Pancreas (tissue), 10 donors: ENCODE measurements around the gene VPS35L. TPM values are rescaled to one million over a fixed set of nuclear protein-coding genes. Genes with fewer than 3 reads are reported as not detected.

ENCODE experiments used
- ATAC-seq, 4 donors: fragments of 200-7000 bp; cut with Tn5 transposase; one replicate each; pipeline versions ENCODE4 v1.8.0 to v1.9.1; 2020; ENCODE audit warnings: mild to moderate bottlenecking in 4 of 4, moderate library complexity in 4 of 4
- DNase-seq, 6 donors: peaks; one replicate each; pipeline ENCODE4 v3.0.0-alpha.2; 2020
- FAIRE-seq: peaks from 2 replicates; lab custom pipeline; 2012; peaks lifted over from hg19 to GRCh38; lab: Jason Lieb, UNC
- H3K27ac ChIP-seq, 4 donors: fragments of 200-600 bp; sonication (generic); 1 replicate in 3 of 4; 2 replicates in 1 of 4; pipeline versions ENCODE4 v1.5.0 to v1.8.0; 2020
- H3K27me3 ChIP-seq, 4 donors: fragments of 200-600 bp; one replicate each; pipeline ENCODE4 v1.8.0; 2021
- H3K36me3 ChIP-seq, 3 donors: fragments of 200-600 bp; sonication (generic) in 1 of 3; one replicate each; pipeline versions ENCODE4 v1.5.0 to v1.8.0; 2020 to 2021
- H3K4me1 ChIP-seq, 3 donors: fragments of 200-600 bp; one replicate each; pipeline ENCODE4 v1.8.0; 2021
- H3K4me3 ChIP-seq, 4 donors: fragments of 200-600 bp; sonication (generic) in 2 of 4; one replicate each; pipeline versions ENCODE4 v1.5.0 to v1.8.0; 2020 to 2021
- H3K9me3 ChIP-seq, 4 donors: fragments of 200-600 bp; one replicate each; pipeline ENCODE4 v1.8.0; 2021
- CTCF ChIP-seq, 4 donors: fragments of 200-600 bp; sonication (generic) in 3 of 4; IDR thresholded peaks; one replicate each; pipeline versions ENCODE4 v1.5.0 to v1.8.0; 2021; ENCODE audit warnings: antibody characterized with exemption in 4 of 4
- WGBS, 2 donors: extraction: QIAGEN DNeasy Blood & Tissue Kit; methylation state at CpG; one replicate each; pipeline ENCODE4 v1.1.7; 2013; 5-methylcytosine and 5-hydroxymethylcytosine counted together
- intact Hi-C, 3 donors: fragments of 100-400 bp; cut with DNase I; formaldehyde crosslinking; loops; one replicate each; pipeline versions ENCODE4 v1.11.1 to v1.14.2; 2022
- polyA plus RNA-seq, 2 donors: library from polyadenylated mRNA; stranded (reverse); fragments of 200-250 nt; gene quantifications; one replicate each; pipeline ENCODE4 v1.2.3, GENCODE V29; 2013
- total RNA-seq, 6 donors: library from RNA; stranded (reverse); fragmentation: NEBNext Ultra II Directional in 4 of 6; extraction: Animal tissue kit (Norgen Biotek cat#: 25700) in 4 of 6; gene quantifications; one replicate each; pipeline versions ENCODE4 v1.2.1 to v1.2.4, GENCODE V29; 2021 to 2023
- donor health status: healthy with polysubstance abuse.
- donor health status: DM: no; HTN: no; CAD: no; lungs with moderate emphysema.
- donor health status: DM: no; HTN: no; CAD: no.
- donor health status: control.
- donor health status: control.
- donor health status: Bipolar disorder and iron deficiency.
- donor health status: DM: yes; HTN: yes; CAD: no.
- donor health status: DM: no; HTN: no; CAD: no.
- donor health status: DM: no; HTN: no; CAD: no.
- donor health status: DM: yes; HTN: yes; CAD: no.

The VPS35L gene
- total and polyA plus RNA-seq, 8 donors = 15.2 to 35.3 (median 22.3) TPM

GRCh38 chr16:19512297-19512696 lies 43.2 kb upstream of the VPS35L start:
- H3K27me3 ChIP-seq = no peaks in the 10 kb centered on the region
- DNase-seq = no peak
- H3K27ac ChIP-seq = no peak overlapping the region
- no peak for ATAC-seq
- FAIRE-seq = no peak
- intact Hi-C loops = loop anchor here in 1 of 3 donors (10.0 kb wide), 1 partner anchor 417 kb away; no protein-coding TSS in a partner anchor
- H3K4me3 ChIP-seq = no peak overlapping the region
- H3K4me1 ChIP-seq = peaks cover 0 to 12% (median 0%) of the 10 kb centered on the region in 3 donors
- H3K36me3 ChIP-seq = peaks cover 0 to 22% (median 7%) of the 10 kb centered on the region in 3 donors
- no peak for TF ChIP-seq CTCF (IDR thresholded peaks at IDR 0.05)
- no peaks in the 10 kb centered on the region for H3K9me3 ChIP-seq

- Histone ChIP-seq H3K4me1 (peaks cover 0 to 15% (median 0%) of the 10 kb centered on the region in 3 donors), H3K36me3 (peaks cover 0 to 22% (median 7%) of the 10 kb centered on the region in 3 donors), H3K27me3 (no peaks in the 10 kb centered on the region), H3K9me3 (no peaks in the 10 kb centered on the region), H3K4me3 (no peak overlapping the region), H3K27ac (peak overlapping the region in 1 of 4 donors; percentile 17)
- no peak for TF ChIP-seq CTCF (IDR thresholded peaks at IDR 0.05)
- peak in 3 of 4 donors; percentile 51 to 74 (median 67) for ATAC-seq
- FAIRE-seq = peak; percentile 97
- 82 to 85% methylated on average over 4 of the region's 4 CpGs for WGBS, 2 donors
- no peak for DNase-seq
- intact Hi-C loops = loop anchor here in 1 of 3 donors (10.0 kb wide), 1 partner anchor 419 kb away; no protein-coding TSS in a partner anchor
Measured at GRCh38 chr16:19513377-19514053, 42.0 kb upstream of the VPS35L start.

- Histone ChIP-seq H3K27ac (no peak overlapping the region), H3K9me3 (no peaks in the 10 kb centered on the region), H3K36me3 (peaks cover 0 to 18% (median 7%) of the 10 kb centered on the region in 3 donors), H3K4me1 (peaks cover 9 to 36% (median 12%) of the 10 kb centered on the region in 3 donors), H3K4me3 (no peak overlapping the region), H3K27me3 (no peaks in the 10 kb centered on the region)
- FAIRE-seq = no peak
- DNase-seq = no peak
- ATAC-seq = no peak
- TF ChIP-seq CTCF (IDR thresholded peaks at IDR 0.05) = no peak
- 96% methylated on average over 2 of the region's 2 CpGs for WGBS, 2 donors
- intact Hi-C loops = loop anchor here in 1 of 3 donors (10.0 kb wide), 1 partner anchor 421 kb away; no protein-coding TSS in a partner anchor
Measured at GRCh38 chr16:19515757-19516156, 39.7 kb upstream of the VPS35L start.

GRCh38 chr16:19517424-19518089 lies 37.9 kb upstream of the VPS35L start:
- FAIRE-seq = no peak
- TF ChIP-seq CTCF (IDR thresholded peaks at IDR 0.05) = no peak
- WGBS, 2 donors = 86% methylated on average over 8 of the region's 8 CpGs
- Histone ChIP-seq H3K27ac (no peak overlapping the region), H3K36me3 (peaks cover 0 to 18% (median 7%) of the 10 kb centered on the region in 3 donors), H3K27me3 (no peaks in the 10 kb centered on the region), H3K4me1 (peaks cover 11 to 39% (median 13%) of the 10 kb centered on the region in 3 donors), H3K9me3 (no peaks in the 10 kb centered on the region), H3K4me3 (no peak overlapping the region)
- no peak for ATAC-seq
- intact Hi-C loops = loop anchor here in 1 of 3 donors (10.0 kb wide), 1 partner anchor 423 kb away; no protein-coding TSS in a partner anchor
- no peak for DNase-seq
